Stimulated activated CD8-positive, alpha-beta memory T cell treated with anti-CD3 and anti-CD28 coated beads, Interleukin-2, amount 100 ng/mL, for 1 hour (primary cell): ENCODE results near the gene DNMBP.

ENCODE experiments used
- DNase-seq, 2 donors: peaks; one replicate each; pipeline ENCODE4 v3.0.0-alpha.2; 2020; ENCODE audit warnings: low read depth in 2 of 2

Gene DNMBP, protein sequence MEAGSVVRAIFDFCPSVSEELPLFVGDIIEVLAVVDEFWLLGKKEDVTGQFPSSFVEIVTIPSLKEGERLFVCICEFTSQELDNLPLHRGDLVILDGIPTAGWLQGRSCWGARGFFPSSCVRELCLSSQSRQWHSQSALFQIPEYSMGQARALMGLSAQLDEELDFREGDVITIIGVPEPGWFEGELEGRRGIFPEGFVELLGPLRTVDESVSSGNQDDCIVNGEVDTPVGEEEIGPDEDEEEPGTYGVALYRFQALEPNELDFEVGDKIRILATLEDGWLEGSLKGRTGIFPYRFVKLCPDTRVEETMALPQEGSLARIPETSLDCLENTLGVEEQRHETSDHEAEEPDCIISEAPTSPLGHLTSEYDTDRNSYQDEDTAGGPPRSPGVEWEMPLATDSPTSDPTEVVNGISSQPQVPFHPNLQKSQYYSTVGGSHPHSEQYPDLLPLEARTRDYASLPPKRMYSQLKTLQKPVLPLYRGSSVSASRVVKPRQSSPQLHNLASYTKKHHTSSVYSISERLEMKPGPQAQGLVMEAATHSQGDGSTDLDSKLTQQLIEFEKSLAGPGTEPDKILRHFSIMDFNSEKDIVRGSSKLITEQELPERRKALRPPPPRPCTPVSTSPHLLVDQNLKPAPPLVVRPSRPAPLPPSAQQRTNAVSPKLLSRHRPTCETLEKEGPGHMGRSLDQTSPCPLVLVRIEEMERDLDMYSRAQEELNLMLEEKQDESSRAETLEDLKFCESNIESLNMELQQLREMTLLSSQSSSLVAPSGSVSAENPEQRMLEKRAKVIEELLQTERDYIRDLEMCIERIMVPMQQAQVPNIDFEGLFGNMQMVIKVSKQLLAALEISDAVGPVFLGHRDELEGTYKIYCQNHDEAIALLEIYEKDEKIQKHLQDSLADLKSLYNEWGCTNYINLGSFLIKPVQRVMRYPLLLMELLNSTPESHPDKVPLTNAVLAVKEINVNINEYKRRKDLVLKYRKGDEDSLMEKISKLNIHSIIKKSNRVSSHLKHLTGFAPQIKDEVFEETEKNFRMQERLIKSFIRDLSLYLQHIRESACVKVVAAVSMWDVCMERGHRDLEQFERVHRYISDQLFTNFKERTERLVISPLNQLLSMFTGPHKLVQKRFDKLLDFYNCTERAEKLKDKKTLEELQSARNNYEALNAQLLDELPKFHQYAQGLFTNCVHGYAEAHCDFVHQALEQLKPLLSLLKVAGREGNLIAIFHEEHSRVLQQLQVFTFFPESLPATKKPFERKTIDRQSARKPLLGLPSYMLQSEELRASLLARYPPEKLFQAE (N-terminal part only)

GRCh38 chr10:100009793-100010676, at the start of gene DNMBP:
DNMBP (minus strand) TSS chr10:100009947; CDS start chr10:99972124, 37,823 bp downstream.
- peak; percentile 70 to 71 for DNase-seq

DNA sequence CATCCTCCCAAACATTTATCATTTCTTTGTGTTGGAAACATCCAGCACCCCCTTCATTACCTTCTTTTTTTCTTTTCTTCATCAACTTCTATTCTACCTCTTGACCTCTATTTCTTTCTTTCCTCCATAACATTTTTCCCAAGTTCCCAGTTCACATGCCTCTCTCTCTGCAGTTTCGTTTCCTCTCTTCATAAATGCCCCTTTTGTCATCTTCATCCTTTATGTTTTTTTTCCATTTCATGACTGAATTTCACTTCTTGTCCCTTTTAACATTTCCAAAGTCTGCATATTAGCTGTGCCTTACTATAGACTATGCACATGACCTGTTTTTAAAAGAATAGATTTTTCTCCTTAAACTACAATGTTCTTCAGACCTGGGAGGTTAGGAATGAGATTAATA, 48.2 kb upstream of the DNMBP start:
- DNase-seq: no peak

GRCh38 chr10:100053686-100054460, 44.1 kb upstream of the DNMBP start:
- DNase-seq: no peak

DNA sequence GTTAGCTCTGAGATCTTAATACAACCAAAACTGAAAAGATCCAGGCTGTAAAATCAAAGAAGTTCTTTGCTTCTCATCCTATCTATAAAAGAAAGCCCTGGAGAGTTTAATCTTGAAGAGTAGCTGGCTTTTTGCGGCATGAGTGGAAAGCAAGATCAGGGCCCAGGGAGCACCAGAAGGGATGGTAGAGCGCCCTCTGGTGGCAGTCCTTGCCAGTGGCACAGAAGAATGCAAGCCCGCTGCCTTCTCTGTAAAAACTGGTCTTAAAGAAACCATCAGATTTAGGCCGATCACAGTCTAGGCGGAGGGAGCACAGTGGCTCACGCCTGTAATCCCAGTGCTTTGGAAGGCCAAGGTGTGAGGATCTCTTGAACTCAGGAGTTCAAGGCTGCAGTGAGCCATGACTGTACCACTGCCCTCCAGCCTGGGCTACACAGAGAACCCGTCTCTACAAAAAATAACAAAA, 36.3 kb upstream of the DNMBP start:
- peak; percentile 51 to 67 for DNase-seq

DNA sequence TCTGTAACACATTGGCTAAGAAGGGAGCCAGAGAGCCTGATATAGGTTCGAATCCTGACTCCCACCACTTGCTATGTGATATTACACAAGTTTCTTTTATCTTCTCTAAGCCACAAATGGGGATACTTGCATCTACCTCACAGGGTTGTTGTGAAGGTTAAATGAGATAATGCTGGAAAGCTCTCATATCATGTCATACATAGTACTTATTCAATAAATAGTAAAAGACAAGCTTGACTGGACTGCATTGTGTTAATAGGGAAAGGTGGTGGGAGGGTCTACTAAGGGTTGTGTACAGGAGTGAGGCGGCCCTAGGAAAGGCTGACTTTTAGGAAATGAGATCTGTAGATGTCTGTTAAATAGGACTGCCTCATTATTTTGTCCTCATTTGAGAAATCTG, 35.8 kb upstream of the DNMBP start:
- DNase-seq: no peak

- no peak for DNase-seq
These were observed 34.0 kb upstream of the DNMBP start for GRCh38 chr10:100043796-100044195.

DNA sequence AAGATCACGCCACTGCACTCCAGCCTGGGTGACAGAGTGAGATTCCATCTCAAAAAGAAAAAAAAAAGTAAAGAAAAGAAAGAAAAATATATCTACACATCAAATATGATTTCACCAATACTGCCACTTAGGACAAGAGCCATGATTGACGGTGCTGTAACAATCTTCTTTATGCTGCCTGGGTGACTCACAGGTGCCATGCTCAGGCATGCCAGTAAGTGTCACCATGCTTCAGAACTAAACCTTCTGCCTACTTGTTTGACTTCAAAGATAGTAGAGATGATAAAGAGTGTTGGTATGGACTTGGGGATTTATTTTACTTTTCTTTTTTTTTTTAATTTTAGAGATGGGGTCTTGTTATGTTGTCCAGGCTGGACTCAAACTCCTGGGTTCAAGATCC, 33.6 kb upstream of the DNMBP start:
- DNase-seq: no peak

DNA sequence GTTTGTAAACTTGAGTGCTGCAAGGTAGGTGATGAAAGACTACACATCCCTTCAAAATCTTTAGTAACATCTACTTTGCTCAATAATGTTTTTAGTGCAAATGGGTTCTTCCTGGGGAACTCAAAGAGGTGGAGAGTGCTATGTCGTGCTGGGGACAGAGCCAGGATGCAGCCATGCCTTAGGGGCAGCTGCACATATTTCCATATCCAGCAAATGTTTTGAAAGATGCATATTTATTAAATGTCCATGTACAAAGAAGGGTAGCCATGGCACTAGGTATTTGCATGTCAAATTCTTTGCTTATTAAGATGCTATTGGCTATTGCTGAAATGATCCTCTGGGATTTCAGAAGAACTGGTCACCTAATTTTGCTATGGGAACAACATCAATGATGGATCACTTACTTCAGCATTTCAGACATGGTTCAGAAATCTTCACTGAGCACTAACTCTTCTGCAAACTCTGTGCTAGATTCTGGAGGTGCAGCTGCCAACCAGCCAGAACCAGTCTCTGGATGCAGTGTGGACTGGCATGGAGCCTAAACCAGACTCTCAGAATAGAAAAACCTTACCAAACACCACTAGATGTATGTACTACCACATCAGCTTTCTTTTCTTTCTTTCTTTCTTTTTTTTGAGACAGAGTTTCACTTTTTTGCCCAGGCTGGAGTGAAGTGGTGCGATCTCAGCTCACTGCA, 31.7 kb upstream of the DNMBP start:
- DNase-seq: no peak

GRCh38 chr10:100038561-100039071, 28.9 kb upstream of the DNMBP start:
- DNase-seq: no peak

- DNase-seq: no peak
These were observed 28.1 kb upstream of the DNMBP start for GRCh38 chr10:100037758-100038315.

GRCh38 chr10:100036850-100037249, 27.1 kb upstream of the DNMBP start:
- DNase-seq: no peak

DNA sequence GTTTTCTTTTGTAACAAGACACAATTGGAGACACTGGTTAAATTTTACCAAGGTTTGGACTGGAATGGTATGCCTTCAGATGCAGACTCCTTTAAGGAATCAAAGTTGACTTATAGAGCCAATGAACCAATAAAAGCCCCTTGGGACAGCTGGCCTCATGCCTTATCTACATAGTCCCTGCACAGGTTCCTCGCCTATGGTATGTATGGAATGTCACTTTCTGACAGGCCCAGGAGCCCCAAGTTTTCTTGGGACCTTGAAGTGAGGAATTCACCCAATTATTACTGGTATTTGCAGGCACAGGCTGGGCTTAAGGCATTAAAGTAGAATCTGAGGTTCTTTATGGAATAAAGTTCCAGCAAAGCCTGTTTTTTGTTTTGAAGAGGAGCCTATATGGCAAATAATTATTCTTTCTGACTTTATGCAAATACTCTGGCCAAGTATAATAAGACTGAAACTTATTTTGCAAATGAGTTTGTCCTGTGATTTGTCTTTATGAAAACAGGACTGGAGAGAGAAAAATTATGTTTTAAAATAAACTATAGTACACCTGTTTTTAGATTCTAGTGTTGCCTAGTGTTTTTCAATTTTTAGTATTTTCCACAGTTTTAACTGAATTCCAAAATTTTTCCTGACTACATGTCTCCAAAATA, 24.1 kb upstream of the DNMBP start:
- DNase-seq: no peak

DNA sequence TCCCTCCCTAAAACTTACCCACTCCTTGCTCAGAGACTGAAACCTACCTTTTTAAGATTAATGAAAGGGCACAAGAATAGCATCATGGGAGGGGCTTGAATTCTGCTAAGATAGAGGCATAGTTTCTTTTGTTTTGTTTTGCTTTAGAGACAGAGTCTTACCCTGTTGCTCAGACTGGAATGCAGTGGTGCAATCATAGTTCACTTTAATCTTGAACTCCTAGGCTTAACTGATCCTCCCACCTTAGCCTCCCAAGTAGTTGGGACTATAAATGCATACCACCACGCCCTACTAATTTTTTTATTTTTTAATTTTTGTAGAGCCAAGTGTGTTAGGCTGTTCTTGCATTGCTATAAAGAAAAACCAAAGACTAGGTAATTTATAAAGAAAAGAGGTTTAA, 17.7 kb upstream of the DNMBP start:
- DNase-seq: no peak

DNA sequence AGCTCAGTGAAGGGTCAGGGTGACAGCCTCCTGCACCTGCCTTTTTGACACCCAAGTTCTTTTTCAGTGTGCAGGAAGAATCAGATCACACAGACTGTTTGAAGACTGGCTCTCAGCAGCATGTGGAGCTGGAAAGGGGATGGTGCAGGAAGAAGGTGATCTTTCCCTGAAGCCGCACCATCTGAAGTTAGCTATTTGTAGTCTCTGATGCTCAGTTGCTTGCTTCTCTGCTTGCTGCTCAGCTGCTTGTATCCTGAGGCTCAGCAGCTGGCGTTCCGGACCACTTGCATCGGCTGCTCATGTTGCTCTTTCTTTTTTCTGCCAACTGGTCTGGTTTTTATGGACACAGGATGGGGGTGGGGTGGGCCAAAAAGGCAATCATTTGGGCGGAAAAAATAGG, 15.8 kb upstream of the DNMBP start:
- no peak for DNase-seq

DNA sequence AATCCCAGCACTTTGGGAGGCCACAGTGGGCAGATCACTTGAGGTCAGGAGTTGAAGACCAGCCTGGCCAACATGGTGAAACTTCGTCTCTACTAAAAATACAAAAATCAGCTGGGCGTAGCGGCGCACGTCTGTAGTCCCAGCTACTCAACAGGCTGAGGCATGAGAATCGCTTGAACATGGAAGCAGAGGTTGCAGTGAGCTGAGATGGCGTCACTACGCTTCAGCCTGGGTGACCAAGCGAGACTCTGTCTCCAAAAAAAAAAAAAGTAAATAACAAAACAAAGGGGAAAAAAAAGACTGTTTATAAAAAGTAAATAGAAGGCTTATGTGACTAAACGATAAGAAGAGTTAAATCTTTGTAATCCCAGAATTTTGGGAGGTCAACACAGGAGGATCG, 15.0 kb upstream of the DNMBP start:
- DNase-seq: no peak

- no peak for DNase-seq
These were observed 12.7 kb upstream of the DNMBP start for GRCh38 chr10:100022403-100022802.

DNA sequence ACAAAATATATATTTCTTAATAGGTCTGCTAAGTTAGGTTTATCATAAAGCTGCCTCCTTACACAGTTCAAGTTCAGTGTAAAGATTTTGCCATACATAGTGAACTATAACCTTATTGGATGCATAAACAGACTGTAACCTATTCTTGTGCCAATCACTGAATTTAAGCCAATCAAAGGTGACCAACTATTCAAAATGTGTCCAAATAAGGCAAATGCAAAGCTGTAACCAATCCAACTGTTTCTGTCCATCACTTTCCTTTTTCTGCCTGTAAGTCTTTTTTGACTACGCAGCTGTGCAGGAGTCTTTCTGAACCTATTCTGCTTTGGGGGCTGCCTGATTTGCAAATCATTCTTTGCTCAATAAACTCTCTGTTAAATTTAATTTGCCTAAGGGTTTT, 11.6 kb upstream of the DNMBP start:
- no peak for DNase-seq

DNA sequence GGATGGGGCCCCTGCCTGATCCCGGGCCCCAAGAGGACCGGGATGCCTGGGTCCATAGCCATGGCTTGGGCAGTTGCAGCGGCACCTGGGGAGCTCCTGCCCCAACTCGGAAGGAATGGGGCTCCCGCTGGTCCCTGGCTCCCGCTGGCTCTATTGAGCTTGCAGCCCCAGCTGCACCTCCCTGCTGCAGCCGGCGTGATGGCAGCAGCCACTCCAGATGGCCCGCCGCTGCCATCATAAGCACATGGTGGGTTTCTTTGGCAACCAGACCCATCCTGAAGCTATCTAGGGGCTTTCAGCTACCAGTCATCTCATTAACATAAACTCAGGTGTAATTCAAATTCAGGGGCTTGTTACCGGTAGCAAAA, 11.1 kb upstream of the DNMBP start:
- no peak for DNase-seq
